Stimulated activated naive CD8-positive, alpha-beta T cell treated with anti-CD3 and anti-CD28 coated beads, Interleukin-15, amount 100 ng/mL, for 72 hours (primary cell): ENCODE data around the gene TOR3A.

Experiments used
- ATAC-seq: fragments of 150-1000 bp; cut with Tn5 transposase; 2 replicates; pipeline ENCODE4 v1.10.0; 2021; ENCODE audit warnings: mild to moderate bottlenecking, moderate library complexity
- DNase-seq, 2 donors: peaks; one replicate each; pipeline ENCODE4 v3.0.0; 2021 to 2022
- H3K27ac Mint-ChIP-seq, 2 donors: one replicate each; pipeline ENCODE4 v1.8.0; 2022; ENCODE audit warnings: mild to moderate bottlenecking in 2 of 2, mixed read lengths in 2 of 2, moderate library complexity in 2 of 2
- H3K27me3 Mint-ChIP-seq: one replicate; pipeline ENCODE4 v1.8.0; 2022; ENCODE audit warnings: mixed read lengths
- H3K4me1 Mint-ChIP-seq: one replicate; pipeline ENCODE4 v1.8.0; 2022; ENCODE audit warnings: mild to moderate bottlenecking, mixed read lengths
- H3K4me3 Mint-ChIP-seq, 2 donors: one replicate each; pipeline ENCODE4 v1.8.0; 2022; ENCODE audit warnings: mild to moderate bottlenecking in 2 of 2, mixed read lengths in 2 of 2, moderate library complexity in 1 of 2
- H3K9me3 Mint-ChIP-seq, 2 donors: one replicate each; pipeline ENCODE4 v1.8.0; 2022; ENCODE audit warnings: mixed read lengths in 2 of 2

Gene TOR3A

DNA sequence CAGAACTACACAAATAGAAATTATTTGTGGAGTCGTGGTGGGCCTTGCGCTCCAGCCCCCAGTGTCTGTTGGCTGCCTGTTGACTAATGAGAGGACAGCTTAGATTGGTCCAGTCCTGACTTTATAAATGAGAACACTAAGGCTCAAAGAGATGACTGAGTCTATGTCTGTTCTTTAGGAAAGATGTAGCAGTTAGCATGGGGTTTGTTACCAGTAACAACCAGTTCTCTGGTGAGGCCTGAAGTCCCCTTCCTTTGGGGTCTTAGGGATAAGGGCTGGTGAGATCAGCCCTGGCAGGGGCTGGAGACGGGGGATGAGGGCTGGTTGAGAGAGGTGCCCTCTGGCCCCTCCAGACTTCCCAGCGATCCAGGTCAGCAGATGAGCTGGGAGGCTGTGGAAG is 9.1 kb downstream of the TOR3A start:
- ATAC-seq (no peak), DNase-seq (no peak)
- Mint-ChIP-seq H3K27me3 (no peaks in the 10 kb centered on the region), H3K9me3 (no peaks in the 10 kb centered on the region), H3K27ac (peak overlapping the region; percentile 22 to 72), H3K4me1 (peaks cover 10% of the 10 kb centered on the region), H3K4me3 (no peak overlapping the region)

DNA sequence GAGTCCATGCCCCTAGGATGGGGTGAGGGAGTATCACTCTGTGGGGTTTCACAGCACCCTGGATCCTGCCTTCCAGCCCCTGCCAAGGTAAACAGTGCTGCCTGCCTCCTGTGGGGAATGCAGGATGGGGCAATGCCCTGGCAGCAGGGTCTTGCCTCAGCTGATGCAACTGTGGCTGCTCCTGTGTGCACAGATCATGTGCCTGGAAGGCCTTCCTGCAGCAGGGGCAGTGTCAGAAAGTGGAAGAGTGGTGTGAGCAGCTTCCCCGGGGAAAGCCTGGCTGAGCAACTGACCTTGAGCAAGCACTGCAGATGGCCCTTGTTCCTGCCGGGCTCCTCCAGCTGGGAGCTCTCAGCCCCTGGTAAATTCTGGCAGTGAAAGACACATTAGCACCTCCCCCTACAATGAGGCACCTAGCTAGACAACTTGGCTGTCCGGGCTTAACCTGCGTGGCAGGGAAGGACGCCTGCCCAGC is 9.9 kb downstream of the TOR3A start:
- no peak overlapping the region for H3K4me3 Mint-ChIP-seq
- peaks cover 10% of the 10 kb centered on the region for H3K4me1 Mint-ChIP-seq
- H3K27me3 Mint-ChIP-seq = no peaks in the 10 kb centered on the region

DNA sequence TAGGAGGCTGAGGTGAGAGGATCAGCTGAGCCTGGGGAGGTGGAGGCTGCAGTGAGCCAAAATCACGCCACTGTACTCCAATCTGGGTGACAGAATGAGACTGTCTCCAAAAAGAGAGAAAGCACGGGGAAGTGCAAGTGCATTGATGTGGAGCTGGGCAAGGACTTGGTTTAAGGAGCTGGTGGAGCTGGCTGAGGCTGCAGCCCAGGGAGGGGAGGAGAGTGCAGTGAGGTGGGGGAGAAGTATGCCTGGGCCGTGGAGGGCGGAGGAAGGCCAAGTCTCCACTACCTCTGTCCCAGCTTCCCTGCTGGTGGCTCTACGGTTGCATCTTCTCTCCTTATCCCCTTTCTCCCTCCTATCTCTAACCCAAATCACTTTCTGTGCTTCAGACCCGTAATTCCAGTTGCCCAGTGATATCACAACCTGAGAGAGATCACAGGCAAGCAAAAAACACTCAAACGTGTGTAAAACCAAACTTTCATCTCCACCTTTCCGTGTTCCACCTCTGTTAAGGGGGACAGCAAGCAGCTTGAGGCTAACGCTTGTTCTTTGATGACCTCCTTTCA is 11.1 kb downstream of the TOR3A start:
- H3K27me3 Mint-ChIP-seq = no peaks in the 10 kb centered on the region
- H3K4me1 Mint-ChIP-seq = peaks cover 10% of the 10 kb centered on the region
- ATAC-seq (no peak), DNase-seq (no peak)
- H3K4me3 Mint-ChIP-seq = no peak overlapping the region
- no peaks in the 10 kb centered on the region for H3K9me3 Mint-ChIP-seq
- H3K27ac Mint-ChIP-seq = no peak overlapping the region

More for the DNA sequence above, 9.9 kb downstream of the TOR3A start:
- Mint-ChIP-seq H3K9me3 (no peaks in the 10 kb centered on the region), H3K27ac (no peak overlapping the region)
- DNase-seq (no peak), ATAC-seq (no peak)

DNA sequence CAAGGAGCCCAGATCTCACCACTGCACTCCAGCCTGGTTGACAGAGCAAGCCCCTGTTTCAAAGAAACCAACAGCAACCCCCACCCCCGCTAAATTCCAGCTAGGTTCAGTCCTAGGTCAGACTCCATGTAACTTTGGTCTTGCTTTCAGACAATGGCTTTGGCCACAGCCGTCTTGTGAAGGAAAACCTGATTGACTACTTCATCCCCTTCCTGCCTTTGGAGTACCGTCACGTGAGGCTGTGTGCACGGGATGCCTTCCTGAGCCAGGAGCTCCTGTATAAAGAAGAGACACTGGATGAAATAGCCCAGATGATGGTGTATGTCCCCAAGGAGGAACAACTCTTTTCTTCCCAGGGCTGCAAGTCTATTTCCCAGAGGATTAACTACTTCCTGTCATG is 12.9 kb downstream of the TOR3A start:
- peaks cover 6% of the 10 kb centered on the region for H3K4me1 Mint-ChIP-seq

DNA sequence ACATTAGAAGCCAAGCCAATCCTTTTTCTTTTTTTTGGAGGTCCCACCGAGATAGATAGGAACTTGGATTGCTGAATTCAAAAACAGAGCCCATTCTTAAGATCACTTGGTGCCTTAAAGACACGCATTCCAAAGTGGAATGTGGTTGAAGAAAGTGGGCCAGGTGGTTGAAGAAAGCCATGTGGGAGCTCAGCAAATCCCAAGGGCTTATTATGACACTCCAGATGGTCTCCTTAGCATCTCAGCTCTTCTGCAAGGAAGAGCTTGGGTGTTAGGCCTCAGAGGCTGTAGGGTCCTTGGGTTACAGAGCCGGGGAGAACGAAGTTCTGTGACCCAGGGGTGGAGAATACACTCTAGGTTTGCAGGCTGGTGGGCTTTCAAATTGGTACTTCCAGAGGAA is 13.5 kb downstream of the TOR3A start:
- no peak for DNase-seq

More for the DNA sequence above, 12.9 kb downstream of the TOR3A start:
- no peak for DNase-seq
- H3K27me3 Mint-ChIP-seq = no peaks in the 10 kb centered on the region
- ATAC-seq = no peak
- no peak overlapping the region for H3K4me3 Mint-ChIP-seq
- no peak overlapping the region for H3K27ac Mint-ChIP-seq
- no peaks in the 10 kb centered on the region for H3K9me3 Mint-ChIP-seq

DNA sequence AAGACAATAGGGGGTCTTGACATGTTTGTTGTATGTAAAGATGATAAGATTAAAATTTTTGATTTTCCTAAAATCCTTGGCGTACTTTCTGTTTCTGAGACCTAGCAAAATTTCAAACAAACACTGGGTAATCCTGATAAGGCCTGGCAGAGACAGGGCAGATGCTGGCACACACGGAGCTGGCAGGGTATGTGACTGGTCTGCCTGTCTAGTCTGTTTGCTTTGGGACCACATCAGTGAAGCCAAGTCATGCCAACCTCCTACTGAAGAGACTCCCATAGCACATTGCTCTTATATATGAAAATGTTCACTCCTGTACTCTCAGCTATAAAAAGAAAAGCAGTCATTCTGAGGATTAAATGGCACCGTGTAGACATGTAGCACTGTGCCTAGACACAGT is 14.1 kb downstream of the TOR3A start:
- no peak for ATAC-seq
- H3K27ac Mint-ChIP-seq = no peak overlapping the region

More for the DNA sequence above, 13.5 kb downstream of the TOR3A start:
- Mint-ChIP-seq H3K27ac (peak overlapping the region in 1 of 2 donors; percentile 16), H3K4me3 (no peak overlapping the region), H3K27me3 (no peaks in the 10 kb centered on the region), H3K9me3 (no peaks in the 10 kb centered on the region), H3K4me1 (peaks cover 6% of the 10 kb centered on the region)
- ATAC-seq = no peak

DNA sequence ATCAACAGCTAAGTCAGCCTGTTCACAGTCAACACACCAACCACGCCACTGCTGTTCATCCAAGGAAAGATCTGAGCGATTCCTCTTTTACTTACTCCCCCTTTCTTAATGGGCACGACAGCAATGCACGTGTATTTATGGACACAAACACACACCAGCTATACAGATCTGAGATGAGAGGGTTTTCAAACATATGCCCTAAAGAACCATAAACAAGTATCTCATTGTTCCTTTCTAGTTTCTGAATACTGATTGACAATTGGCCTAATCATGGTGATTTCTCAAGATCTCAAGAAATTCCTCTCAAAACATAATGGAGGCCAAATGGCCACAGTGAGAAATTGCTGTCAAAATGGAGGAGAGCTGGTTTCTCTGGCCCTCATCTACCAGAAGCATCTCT is 18.0 kb downstream of the TOR3A start:
- H3K4me1 Mint-ChIP-seq = no peaks in the 10 kb centered on the region
- no peak overlapping the region for H3K4me3 Mint-ChIP-seq
- no peak overlapping the region for H3K27ac Mint-ChIP-seq

More for the DNA sequence above, 14.1 kb downstream of the TOR3A start:
- peaks cover 6% of the 10 kb centered on the region for H3K4me1 Mint-ChIP-seq
- H3K9me3 Mint-ChIP-seq = no peaks in the 10 kb centered on the region
- no peak overlapping the region for H3K4me3 Mint-ChIP-seq
- no peaks in the 10 kb centered on the region for H3K27me3 Mint-ChIP-seq
- no peak for DNase-seq

DNA sequence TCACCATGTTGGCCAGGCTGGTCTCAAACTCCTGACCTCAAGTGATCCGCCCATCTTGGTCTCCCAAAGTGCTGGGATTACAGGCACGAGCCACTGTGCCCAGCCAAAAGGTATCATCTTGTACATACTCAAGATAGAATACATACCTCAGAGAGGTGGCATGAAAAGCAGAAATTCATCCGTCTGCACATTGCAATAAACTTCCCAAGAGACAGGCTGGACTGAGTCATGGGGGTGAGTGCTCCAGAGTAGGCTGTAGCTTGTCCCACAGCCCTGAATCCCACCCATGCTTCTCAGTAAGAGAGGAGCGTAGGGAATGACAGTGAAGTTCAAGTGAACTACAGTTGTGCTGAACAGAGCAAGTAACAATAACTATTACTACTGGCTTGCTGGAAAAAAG is 19.7 kb downstream of the TOR3A start:
- Mint-ChIP-seq H3K27me3 (no peaks in the 10 kb centered on the region), H3K4me3 (no peak overlapping the region), H3K4me1 (no peaks in the 10 kb centered on the region), H3K27ac (no peak overlapping the region), H3K9me3 (no peaks in the 10 kb centered on the region)
- DNase-seq (no peak), ATAC-seq (no peak)

More for the DNA sequence above, 18.0 kb downstream of the TOR3A start:
- DNase-seq (no peak), ATAC-seq (no peak)
- no peaks in the 10 kb centered on the region for H3K9me3 Mint-ChIP-seq
- no peaks in the 10 kb centered on the region for H3K27me3 Mint-ChIP-seq

DNA sequence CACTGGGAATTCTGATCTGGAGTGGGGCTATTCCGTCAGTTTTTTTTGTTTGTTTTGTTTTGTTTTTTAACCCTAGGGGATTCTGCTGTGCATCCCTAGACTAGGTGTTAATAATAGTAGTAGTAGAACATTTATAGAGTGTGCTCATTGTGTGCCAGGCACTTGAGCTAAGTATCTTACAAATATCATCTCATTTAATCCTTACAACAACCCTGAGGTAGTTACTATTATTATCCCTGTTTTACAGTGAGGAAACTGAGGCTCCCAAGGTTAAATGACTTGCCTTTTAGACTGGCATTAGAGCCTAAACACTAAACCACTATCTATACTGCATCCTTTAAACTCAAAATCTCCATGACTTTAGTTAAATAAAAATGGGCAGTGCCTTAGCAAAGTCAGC is 22.1 kb downstream of the TOR3A start:
- no peak overlapping the region for H3K27ac Mint-ChIP-seq
- no peaks in the 10 kb centered on the region for H3K4me1 Mint-ChIP-seq
- no peak overlapping the region for H3K4me3 Mint-ChIP-seq

DNA sequence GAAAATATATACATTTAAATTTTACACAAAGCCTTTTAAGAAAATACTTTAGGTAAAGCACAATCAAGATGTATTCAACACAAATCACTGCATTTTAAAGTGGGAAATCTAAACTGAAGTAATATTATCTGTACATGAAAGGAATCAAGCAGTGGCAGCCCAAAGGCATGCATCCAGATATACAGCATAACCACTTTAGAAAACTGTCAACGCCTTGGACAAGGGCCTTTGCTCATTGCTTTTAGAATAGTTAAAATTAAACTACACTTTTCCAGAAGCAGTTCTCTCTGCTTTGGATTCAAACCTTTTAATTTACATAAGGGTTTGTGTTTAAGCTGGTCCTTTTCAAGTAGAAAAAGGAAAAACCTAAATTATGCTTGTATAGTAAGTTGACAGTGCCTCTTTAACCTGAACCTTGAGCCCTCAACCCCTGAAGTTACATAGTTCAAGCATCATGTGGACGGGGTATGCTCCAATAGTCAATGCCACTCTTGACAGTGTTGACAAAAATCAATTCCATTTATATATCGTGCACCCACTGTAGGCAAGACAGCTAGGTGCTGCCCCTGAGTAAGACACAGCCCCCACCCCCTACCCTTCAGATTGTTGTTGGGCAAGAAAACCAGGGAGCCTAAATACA is 22.9 kb downstream of the TOR3A start:
- no peaks in the 10 kb centered on the region for H3K27me3 Mint-ChIP-seq
- H3K4me3 Mint-ChIP-seq = no peak overlapping the region
- no peak for ATAC-seq
- H3K4me1 Mint-ChIP-seq = no peaks in the 10 kb centered on the region
- H3K27ac Mint-ChIP-seq = no peak overlapping the region
- no peak for DNase-seq
- H3K9me3 Mint-ChIP-seq = no peaks in the 10 kb centered on the region

More for the DNA sequence above, 22.1 kb downstream of the TOR3A start:
- ATAC-seq (no peak), DNase-seq (no peak)
- Mint-ChIP-seq H3K9me3 (no peaks in the 10 kb centered on the region), H3K27me3 (no peaks in the 10 kb centered on the region)

DNA sequence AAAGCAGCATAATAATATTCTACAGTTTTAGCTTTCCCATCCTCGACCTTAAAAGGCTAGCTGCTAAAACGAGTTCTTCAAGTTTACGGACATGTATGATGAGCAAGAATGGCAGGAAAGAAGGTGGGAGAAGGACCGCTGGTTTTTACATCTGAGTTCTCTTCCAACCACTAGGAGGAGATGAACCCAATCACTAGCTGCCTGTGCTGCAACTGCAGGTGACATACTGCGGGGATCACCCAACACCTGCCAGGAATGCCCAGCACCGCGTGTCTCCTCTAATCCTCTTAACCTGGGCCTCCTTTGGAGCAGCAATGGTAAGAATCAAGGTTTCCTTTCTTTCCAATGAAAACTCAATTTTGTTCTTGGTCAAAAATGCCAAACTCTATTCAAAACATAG is 23.5 kb downstream of the TOR3A start:
- ATAC-seq = peak; percentile 40
- H3K4me3 Mint-ChIP-seq = no peak overlapping the region
- DNase-seq = no peak
- no peaks in the 10 kb centered on the region for H3K4me1 Mint-ChIP-seq
- H3K27me3 Mint-ChIP-seq = no peaks in the 10 kb centered on the region
- H3K27ac Mint-ChIP-seq = no peak overlapping the region
- H3K9me3 Mint-ChIP-seq = no peaks in the 10 kb centered on the region

DNA sequence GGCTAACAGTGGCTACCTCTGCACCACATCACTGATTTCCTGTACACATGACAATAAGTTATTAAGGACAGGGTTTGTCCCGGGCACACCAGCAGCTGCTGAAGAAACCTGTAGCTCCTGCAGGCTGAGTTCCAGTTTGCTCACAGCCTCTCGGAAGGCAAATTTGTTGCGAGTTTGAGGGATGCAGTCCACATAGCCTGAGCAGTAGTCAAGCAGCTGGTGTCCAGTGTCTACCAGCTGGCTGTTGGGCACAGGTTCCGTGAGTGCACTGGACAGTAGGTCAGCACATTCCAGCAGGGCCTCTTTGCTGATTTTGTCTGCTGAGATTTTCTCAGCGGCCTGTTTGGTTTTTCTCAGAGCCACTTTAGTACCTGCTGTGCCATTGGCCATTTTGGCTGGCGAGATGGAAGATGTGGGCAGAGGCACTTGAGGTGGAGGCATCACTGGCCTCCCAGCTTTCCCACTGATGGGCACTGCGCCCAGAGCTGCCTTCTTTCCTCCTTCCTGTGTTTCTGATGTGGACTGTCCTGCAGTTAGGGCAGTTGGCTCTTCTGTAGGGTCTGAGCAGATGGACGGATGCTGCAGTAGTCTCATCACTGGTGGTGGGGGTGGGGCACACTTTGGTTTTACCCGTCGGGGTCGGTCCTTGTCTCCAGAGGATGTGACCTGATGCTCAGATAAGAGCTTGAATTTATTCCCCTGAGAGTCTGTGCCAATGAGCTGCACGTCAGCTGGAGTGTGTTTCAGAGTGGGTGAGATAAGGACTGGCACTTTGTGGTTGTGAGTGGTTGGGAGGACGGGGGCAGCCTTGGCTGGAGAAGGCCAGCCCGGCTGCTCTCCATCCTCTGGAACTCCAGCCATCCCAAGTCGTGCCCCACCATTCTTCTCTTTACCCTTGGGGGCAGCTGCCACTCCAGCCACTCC is 26.1 kb downstream of the TOR3A start:
- Mint-ChIP-seq H3K27me3 (no peaks in the 10 kb centered on the region), H3K4me1 (no peaks in the 10 kb centered on the region), H3K4me3 (no peak overlapping the region), H3K9me3 (no peaks in the 10 kb centered on the region), H3K27ac (no peak overlapping the region)
- DNase-seq (no peak), ATAC-seq (no peak)

DNA sequence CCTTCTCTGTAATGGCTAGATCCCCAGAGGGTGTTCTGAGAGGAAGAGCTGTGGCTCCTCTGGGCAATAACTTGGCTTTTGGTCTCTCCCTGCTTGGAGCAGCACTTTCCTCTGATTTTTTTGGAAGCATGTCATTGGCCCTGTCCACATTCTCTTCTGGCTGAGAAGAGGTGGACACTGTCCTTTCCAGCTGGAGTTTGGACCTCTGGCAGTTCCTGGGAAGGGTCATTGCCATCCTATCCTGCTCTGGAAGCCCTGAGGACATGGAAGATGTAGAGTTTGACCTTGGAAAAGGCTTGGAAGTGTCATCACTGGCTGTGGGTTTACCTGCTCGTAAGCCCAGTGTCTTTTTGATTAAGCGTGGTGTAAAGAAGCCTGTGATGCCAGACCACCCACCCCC is 26.8 kb downstream of the TOR3A start:
- H3K4me1 Mint-ChIP-seq = no peaks in the 10 kb centered on the region
- no peaks in the 10 kb centered on the region for H3K27me3 Mint-ChIP-seq
- no peak for DNase-seq
- no peak for ATAC-seq
- peak overlapping the region in 1 of 2 donors; percentile 36 for H3K27ac Mint-ChIP-seq
- no peaks in the 10 kb centered on the region for H3K9me3 Mint-ChIP-seq
- no peak overlapping the region for H3K4me3 Mint-ChIP-seq

DNA sequence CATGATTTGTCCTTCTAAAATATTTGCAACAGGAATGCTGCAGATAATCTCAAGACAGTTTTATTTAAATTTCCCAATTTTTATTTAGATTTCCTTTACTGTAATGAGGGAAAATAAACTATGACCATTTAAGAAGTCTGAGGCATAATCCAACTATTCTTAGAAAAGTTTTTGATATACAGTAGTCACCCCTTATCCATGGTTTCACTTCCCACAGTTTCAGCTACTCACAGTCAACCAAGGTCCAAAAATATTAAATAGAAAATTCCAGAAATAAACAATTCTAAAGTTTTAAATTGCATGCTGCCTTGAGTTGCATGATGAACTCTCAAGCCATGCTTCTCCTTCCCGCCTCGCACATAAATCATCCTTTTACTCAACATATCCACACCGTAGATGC is 33.3 kb downstream of the TOR3A start:
- Mint-ChIP-seq H3K9me3 (no peaks in the 10 kb centered on the region), H3K27me3 (no peaks in the 10 kb centered on the region), H3K4me3 (no peak overlapping the region), H3K27ac (no peak overlapping the region), H3K4me1 (no peaks in the 10 kb centered on the region)
- DNase-seq (no peak), ATAC-seq (no peak)

DNA sequence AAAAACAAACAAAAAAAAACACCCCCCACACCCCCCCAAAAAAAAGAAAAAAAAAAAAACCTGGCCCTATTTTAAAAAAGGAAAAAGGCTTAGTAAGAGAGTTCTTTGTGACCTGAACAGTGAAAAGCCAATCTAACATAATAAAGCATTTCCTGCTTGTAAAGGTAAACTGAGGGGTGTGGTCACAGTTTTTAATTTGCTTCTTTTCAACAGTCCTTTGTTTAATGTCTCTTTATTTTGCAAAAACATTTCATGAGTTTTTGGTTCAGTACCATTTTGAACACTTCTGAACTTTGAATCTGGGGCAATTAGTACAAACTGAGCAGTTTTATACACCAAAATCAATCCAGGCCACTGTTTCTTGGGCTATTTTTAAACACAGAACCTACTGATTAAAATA is 37.6 kb downstream of the TOR3A start:
- no peaks in the 10 kb centered on the region for H3K9me3 Mint-ChIP-seq
- no peak for DNase-seq
- H3K27me3 Mint-ChIP-seq = no peaks in the 10 kb centered on the region
- H3K27ac Mint-ChIP-seq = no peak overlapping the region
- ATAC-seq = no peak
- no peak overlapping the region for H3K4me3 Mint-ChIP-seq
- no peaks in the 10 kb centered on the region for H3K4me1 Mint-ChIP-seq

DNA sequence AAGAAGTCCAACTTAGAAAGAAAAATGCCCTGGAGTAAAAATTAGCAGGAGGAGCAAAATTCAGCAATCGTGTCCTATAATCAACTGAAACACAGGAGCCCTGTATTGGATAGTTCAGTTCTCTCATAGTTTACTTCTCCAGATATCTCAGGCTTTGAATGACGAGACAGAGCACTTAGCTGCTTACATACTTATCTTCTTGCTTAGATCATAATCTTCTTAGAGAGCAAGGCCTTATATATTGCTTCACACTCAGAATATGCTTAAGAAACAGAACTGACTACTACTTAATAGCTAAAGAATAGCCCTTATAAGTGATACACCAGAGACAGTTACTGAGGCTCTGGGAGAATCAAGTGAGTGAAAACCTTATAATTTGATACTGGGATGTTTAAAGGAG is 38.9 kb downstream of the TOR3A start:
- Mint-ChIP-seq H3K27me3 (no peaks in the 10 kb centered on the region), H3K4me3 (no peak overlapping the region)
- ATAC-seq = no peak

More for the DNA sequence above, 38.9 kb downstream of the TOR3A start:
- no peak overlapping the region for H3K27ac Mint-ChIP-seq
- no peak for DNase-seq
- H3K4me1 Mint-ChIP-seq = no peaks in the 10 kb centered on the region
- no peaks in the 10 kb centered on the region for H3K9me3 Mint-ChIP-seq
